T1000 (cell line): ENCODE measurements around the gene FAAP20.

Experiments
- DNase-seq: peaks from one replicate; lab custom pipeline; 2025; ENCODE audit warnings: mixed read lengths; lab: John Stamatoyannopoulos, UW

Gene FAAP20

GRCh38 chr1:2229911-2230731 is 35.5 kb upstream of the FAAP20 start:
- DNase-seq = no peak

GRCh38 chr1:2229037-2229864 is 34.7 kb upstream of the FAAP20 start:
- peak; percentile 45 for DNase-seq

GRCh38 chr1:2228694-2229036 is 34.1 kb upstream of the FAAP20 start:
- no peak for DNase-seq

GRCh38 chr1:2228157-2228594 is 33.6 kb upstream of the FAAP20 start, which contains the start of gene SKI:
SKI (plus strand) TSS chr1:2228319; CDS start chr1:2228767, 448 bp downstream.
- DNase-seq = no peak

- peak; percentile 98 for DNase-seq
Observed at GRCh38 chr1:2227346-2228156, 33.0 kb upstream of the FAAP20 start.

- DNase-seq = no peak
Observed at GRCh38 chr1:2226525-2227345, 32.2 kb upstream of the FAAP20 start.

- no peak for DNase-seq
Observed at GRCh38 chr1:2224631-2225428, 30.3 kb upstream of the FAAP20 start.

GRCh38 chr1:2224170-2224584 is 29.6 kb upstream of the FAAP20 start:
- DNase-seq = no peak

- DNase-seq = no peak
Observed at GRCh38 chr1:2221271-2221670, 26.7 kb upstream of the FAAP20 start.

GRCh38 chr1:2216767-2217058 is 22.1 kb upstream of the FAAP20 start:
- no peak for DNase-seq

- DNase-seq = no peak
Observed at GRCh38 chr1:2215909-2216766, 21.6 kb upstream of the FAAP20 start.

- DNase-seq = no peak
Observed at GRCh38 chr1:2215329-2215728, 20.8 kb upstream of the FAAP20 start.

- DNase-seq = no peak
Observed at GRCh38 chr1:2214541-2215241, 20.1 kb upstream of the FAAP20 start.

- no peak for DNase-seq
Observed at GRCh38 chr1:2213576-2214505, 19.3 kb upstream of the FAAP20 start.

GRCh38 chr1:2212532-2213491 is 18.2 kb upstream of the FAAP20 start:
- peak; percentile 91 for DNase-seq

- no peak for DNase-seq
Observed at GRCh38 chr1:2212274-2212531, 17.6 kb upstream of the FAAP20 start.

- DNase-seq = no peak
Observed at GRCh38 chr1:2210786-2211185, 16.2 kb upstream of the FAAP20 start.
